HuH-7.5 (cell line): ENCODE results near the gene HDAC7.
"Not testable (repeated sequence)": the region's sequence is repeated elsewhere in the genome, so short reads cannot be mapped to it uniquely, and the experiment has no call there.

Experiments
- DNase-seq: peaks from one replicate; pipeline ENCODE4 v3.0.0; 2011; ENCODE audit warnings: low spot score

The HDAC7 gene

GRCh38 chr12:47828976-47829482 lies 9.3 kb upstream of the HDAC7 start:
- DNase-seq = no peak

- DNase-seq = no peak
Observed at GRCh38 chr12:47828008-47828975, 8.6 kb upstream of the HDAC7 start.

- no peak for DNase-seq
Observed at GRCh38 chr12:47825173-47825639, 5.5 kb upstream of the HDAC7 start.

- DNase-seq = no peak
Observed at GRCh38 chr12:47824635-47825034, 4.9 kb upstream of the HDAC7 start.

GRCh38 chr12:47824198-47824597 lies 4.5 kb upstream of the HDAC7 start:
- DNase-seq = no peak

GRCh38 chr12:47823422-47824086 lies 3.9 kb upstream of the HDAC7 start:
- DNase-seq = no peak

- DNase-seq = no peak
Observed at GRCh38 chr12:47822863-47823262, 3.2 kb upstream of the HDAC7 start.

- no peak for DNase-seq
Observed at GRCh38 chr12:47822401-47822800, 2.7 kb upstream of the HDAC7 start.

- no peak for DNase-seq
Observed at GRCh38 chr12:47821346-47821706, 1.6 kb upstream of the HDAC7 start.

- DNase-seq = peak; percentile 91
Observed at GRCh38 chr12:47820631-47821345, 1.1 kb upstream of the HDAC7 start.

- DNase-seq = peak; percentile 84
Observed at GRCh38 chr12:47819138-47819895, 386 bp downstream of the HDAC7 start.

- no peak for DNase-seq
Observed at GRCh38 chr12:47818467-47819137, 1.1 kb downstream of the HDAC7 start.

GRCh38 chr12:47818007-47818376 lies 1.7 kb downstream of the HDAC7 start:
- no peak for DNase-seq

GRCh38 chr12:47817272-47818006 lies 2.3 kb downstream of the HDAC7 start:
- no peak for DNase-seq

GRCh38 chr12:47816403-47817271 lies 3.1 kb downstream of the HDAC7 start:
- DNase-seq = no peak

- not testable (repeated sequence) for DNase-seq
Observed at GRCh38 chr12:47815447-47815846, 4.3 kb downstream of the HDAC7 start.

- DNase-seq = no peak
Observed at GRCh38 chr12:47814539-47815170, 5.0 kb downstream of the HDAC7 start.

- DNase-seq = no peak
Observed at GRCh38 chr12:47813511-47814196, 6.0 kb downstream of the HDAC7 start.
